ENCODE results near the gene ARID2. TPM values are rescaled to one million over a fixed set of nuclear protein-coding genes. Genes with fewer than 3 reads are reported as not detected.

The ARID2 gene
- polyA plus RNA-seq, 3 donors = 41.0 to 42.3 (median 41.9) TPM

- no peak for DNase-seq (ENCODE audit: low read depth in 3 of 3, low spot score in 2 of 3)
These were observed 27.7 kb downstream of the ARID2 start for GRCh38 chr12:45757172-45757571.

- DNase-seq (ENCODE audit: low read depth in 3 of 3, low spot score in 2 of 3) = no peak
These were observed 30.8 kb downstream of the ARID2 start for GRCh38 chr12:45760333-45760732.

- DNase-seq (ENCODE audit: low read depth in 3 of 3, low spot score in 2 of 3) = peak in 1 of 3 donors; percentile 12
These were observed 32.9 kb downstream of the ARID2 start for GRCh38 chr12:45762185-45763110.

GRCh38 chr12:45763381-45763780 lies 33.9 kb downstream of the ARID2 start:
- no peak for DNase-seq (ENCODE audit: low read depth in 3 of 3, low spot score in 2 of 3)

GRCh38 chr12:45768194-45768593 lies 38.7 kb downstream of the ARID2 start:
- DNase-seq (ENCODE audit: low read depth in 3 of 3, low spot score in 2 of 3) = no peak

- no peak for DNase-seq (ENCODE audit: low read depth in 3 of 3, low spot score in 2 of 3)
These were observed 44.2 kb downstream of the ARID2 start for GRCh38 chr12:45773747-45774146.

GRCh38 chr12:45774508-45775162 lies 45.1 kb downstream of the ARID2 start:
- DNase-seq (ENCODE audit: low read depth in 3 of 3, low spot score in 2 of 3) = no peak

- no peak for DNase-seq (ENCODE audit: low read depth in 3 of 3, low spot score in 2 of 3)
These were observed 46.0 kb downstream of the ARID2 start for GRCh38 chr12:45775465-45775864.

- no peak for DNase-seq (ENCODE audit: low read depth in 3 of 3, low spot score in 2 of 3)
These were observed 46.5 kb downstream of the ARID2 start for GRCh38 chr12:45775964-45776363.

- DNase-seq (ENCODE audit: low read depth in 3 of 3, low spot score in 2 of 3) = no peak
These were observed 50.4 kb downstream of the ARID2 start for GRCh38 chr12:45779936-45780335.

- DNase-seq (ENCODE audit: low read depth in 3 of 3, low spot score in 2 of 3) = no peak
These were observed 51.6 kb downstream of the ARID2 start for GRCh38 chr12:45781080-45781479.

GRCh38 chr12:45785315-45785714 lies 55.8 kb downstream of the ARID2 start:
- no peak for DNase-seq (ENCODE audit: low read depth in 3 of 3, low spot score in 2 of 3)

- DNase-seq (ENCODE audit: low read depth in 3 of 3, low spot score in 2 of 3) = no peak
These were observed 59.5 kb downstream of the ARID2 start for GRCh38 chr12:45789025-45789424.

- DNase-seq (ENCODE audit: low read depth in 3 of 3, low spot score in 2 of 3) = no peak
These were observed 64.9 kb downstream of the ARID2 start for GRCh38 chr12:45794422-45794821.

GRCh38 chr12:45801625-45802024 lies 72.1 kb downstream of the ARID2 start:
- no peak for DNase-seq (ENCODE audit: low read depth in 3 of 3, low spot score in 2 of 3)

GRCh38 chr12:45803111-45803510 lies 73.6 kb downstream of the ARID2 start:
- DNase-seq (ENCODE audit: low read depth in 3 of 3, low spot score in 2 of 3) = no peak

- DNase-seq (ENCODE audit: low read depth in 3 of 3, low spot score in 2 of 3) = no peak
These were observed 87.1 kb downstream of the ARID2 start for GRCh38 chr12:45816652-45817051.

GRCh38 chr12:45827974-45828373 lies 98.5 kb downstream of the ARID2 start:
- DNase-seq (ENCODE audit: low read depth in 3 of 3, low spot score in 2 of 3) = no peak

- no peak for DNase-seq (ENCODE audit: low read depth in 3 of 3, low spot score in 2 of 3)
These were observed 98.9 kb downstream of the ARID2 start for GRCh38 chr12:45828402-45828801.

- DNase-seq (ENCODE audit: low read depth in 3 of 3, low spot score in 2 of 3) = no peak
These were observed 102.1 kb downstream of the ARID2 start for GRCh38 chr12:45831590-45831989.

GRCh38 chr12:45833401-45833800 lies 103.9 kb downstream of the ARID2 start:
- DNase-seq (ENCODE audit: low read depth in 3 of 3, low spot score in 2 of 3) = no peak

- DNase-seq (ENCODE audit: low read depth in 3 of 3, low spot score in 2 of 3) = no peak
These were observed 105.3 kb downstream of the ARID2 start for GRCh38 chr12:45834809-45835208.
